ENCODE measurements around the gene SORCS2. TPM values are rescaled to one million over a fixed set of nuclear protein-coding genes. Genes with fewer than 3 reads are reported as not detected.

SORCS2 gene
- total RNA-seq, 1 donor from 2014 or later = under 0.01 TPM

GRCh38 chr4:7466904-7467303 is 274.6 kb downstream of the SORCS2 start:
- no peak for DNase-seq (ENCODE audit: low read depth in 2 of 2)

DNA sequence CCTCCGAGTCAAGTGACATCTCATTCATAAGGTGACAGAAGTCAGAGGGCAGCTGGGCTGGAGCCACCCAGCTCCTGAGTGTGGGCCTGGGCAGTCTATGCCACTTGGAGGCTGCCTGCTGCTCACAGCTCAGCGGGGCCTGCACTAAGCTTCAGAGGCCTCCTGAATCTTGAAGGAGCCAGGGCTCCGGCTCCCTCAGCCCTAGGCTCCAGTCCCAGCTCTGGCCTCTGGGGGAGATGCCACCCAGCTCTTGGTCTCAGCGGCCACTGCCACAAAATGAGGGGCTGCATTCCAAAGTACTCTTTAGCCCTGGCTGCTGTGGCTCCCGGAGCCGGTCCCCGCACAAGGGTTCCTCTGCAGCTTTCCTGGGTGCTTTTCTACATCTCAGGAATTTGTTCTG is 275.1 kb downstream of the SORCS2 start:
- DNase-seq (ENCODE audit: low read depth in 2 of 2) = no peak

- no peak for DNase-seq (ENCODE audit: low read depth in 2 of 2)
These were observed 276.7 kb downstream of the SORCS2 start for GRCh38 chr4:7469023-7469422.

DNA sequence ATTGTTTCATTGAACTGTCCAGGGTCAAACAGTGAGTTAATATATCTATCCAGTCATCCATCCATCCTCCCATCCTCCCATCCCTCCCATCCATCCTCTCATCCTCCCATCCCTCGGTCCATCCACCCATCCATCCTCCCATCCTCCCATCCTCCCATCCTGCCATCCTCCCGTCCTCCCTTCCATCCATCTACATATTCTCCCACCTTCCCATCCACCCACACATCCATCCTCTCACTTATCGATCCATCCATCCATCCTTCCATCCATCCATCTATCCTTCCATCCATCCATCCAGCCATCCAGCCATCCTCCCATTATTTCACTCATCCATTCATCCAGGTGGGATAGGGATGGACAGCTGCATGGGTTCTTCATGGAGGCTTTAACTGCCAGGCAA is 277.8 kb downstream of the SORCS2 start:
- DNase-seq (ENCODE audit: low read depth in 2 of 2) = no peak

DNA sequence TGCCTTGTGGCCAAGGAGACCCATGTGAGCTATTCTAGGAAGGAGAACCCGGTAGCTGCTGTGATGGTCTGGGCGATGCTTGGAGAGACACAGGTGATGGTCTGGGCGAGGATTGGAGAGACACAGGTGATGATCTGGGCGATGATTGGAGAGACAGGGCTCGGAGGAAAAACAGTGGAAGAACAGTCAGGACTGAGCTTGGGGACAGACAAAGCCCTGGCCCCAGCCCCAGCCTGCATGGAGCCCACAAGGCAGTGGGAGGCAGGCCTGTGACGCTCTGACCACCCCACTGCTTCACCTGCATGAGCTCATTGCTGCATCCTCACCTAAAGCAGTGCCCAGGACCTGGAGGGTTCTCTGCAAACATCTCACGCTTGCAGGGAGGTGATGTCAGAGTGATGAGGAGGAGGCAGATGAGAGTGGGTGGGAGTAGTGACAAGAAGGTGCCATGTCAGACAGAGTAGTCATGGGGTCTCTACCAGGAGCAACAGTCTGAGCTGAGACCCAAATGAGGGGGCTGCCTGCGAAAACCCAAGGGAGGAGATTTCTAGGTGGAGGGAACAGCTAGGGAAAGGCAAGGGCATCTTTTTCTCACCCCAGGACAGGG is 278.3 kb downstream of the SORCS2 start:
- DNase-seq (ENCODE audit: low read depth in 2 of 2) = no peak

DNA sequence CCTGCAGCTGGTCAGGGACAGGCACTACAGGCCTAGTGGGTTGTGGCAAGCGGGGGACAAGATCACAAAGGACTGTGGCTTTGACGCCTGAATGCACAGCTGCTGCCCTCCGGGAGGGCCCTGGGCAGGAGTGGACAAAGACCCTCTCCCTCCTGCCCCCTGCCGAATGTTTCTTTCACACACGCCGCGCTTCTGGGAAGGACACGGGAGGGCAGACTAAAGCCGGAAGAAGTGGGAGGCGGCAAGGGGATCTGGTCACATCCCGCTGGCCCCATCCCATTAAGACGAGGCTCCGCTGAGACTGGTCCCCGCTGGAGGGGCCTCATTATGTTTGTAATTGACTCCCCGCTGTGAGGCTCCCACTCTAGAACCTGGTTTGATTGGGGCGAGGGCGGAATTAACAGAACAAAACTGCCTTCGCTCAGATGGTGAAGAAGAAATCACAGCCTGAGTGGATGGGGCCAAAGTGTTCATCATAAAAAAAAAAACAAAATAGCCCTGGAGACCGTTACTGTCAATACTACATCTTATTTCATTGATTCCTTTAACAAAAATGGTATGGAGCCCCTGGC is 280.2 kb downstream of the SORCS2 start:
- no peak for DNase-seq (ENCODE audit: low read depth in 2 of 2)

- DNase-seq (ENCODE audit: low read depth in 2 of 2) = no peak
These were observed 280.7 kb downstream of the SORCS2 start for GRCh38 chr4:7473081-7473480.

DNA sequence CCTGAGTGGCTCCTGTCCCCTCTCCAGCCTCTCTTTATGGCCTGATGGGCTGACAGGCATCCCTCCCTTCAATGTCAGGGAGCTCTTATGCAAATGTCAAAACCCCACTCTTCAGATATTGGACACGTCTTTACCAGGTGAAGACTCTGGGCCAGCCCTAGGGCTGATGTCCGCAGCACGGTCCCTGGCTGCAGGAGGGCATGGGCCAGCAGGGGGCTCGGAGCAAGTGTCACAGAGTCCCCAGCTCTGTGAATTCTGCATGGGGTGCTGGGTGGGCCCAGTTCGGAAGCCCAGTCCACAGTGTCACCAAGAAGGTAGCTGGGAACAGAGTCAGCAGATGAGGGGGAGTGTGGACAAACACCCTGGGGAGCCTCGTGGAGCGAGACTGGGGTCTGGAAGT is 282.0 kb downstream of the SORCS2 start:
- no peak for DNase-seq (ENCODE audit: low read depth in 2 of 2)

DNA sequence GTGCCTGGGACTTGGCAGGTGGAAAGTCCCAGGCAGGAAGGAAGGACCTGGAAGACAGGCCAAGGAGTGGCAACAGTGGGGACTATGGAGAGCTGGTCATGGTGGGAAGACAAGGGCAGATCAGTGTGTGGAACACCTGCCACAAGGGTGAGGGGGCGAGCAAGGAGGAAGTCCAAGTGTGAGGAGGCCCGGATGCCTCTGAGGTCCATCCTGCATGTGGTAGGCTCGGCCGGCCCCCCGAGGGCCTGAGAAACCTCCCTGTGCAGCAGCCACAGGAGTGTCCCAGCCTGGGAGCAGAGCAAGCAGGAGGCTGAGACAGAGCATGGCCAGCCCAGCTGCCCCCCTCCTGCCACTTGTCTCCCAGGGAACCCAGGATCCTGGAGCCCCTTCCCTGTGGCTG is 282.9 kb downstream of the SORCS2 start:
- DNase-seq (ENCODE audit: low read depth in 2 of 2) = no peak

- no peak for DNase-seq (ENCODE audit: low read depth in 2 of 2)
These were observed 284.5 kb downstream of the SORCS2 start for GRCh38 chr4:7476820-7477219.

- no peak for DNase-seq (ENCODE audit: low read depth in 2 of 2)
These were observed 285.4 kb downstream of the SORCS2 start for GRCh38 chr4:7477695-7478094.

DNA sequence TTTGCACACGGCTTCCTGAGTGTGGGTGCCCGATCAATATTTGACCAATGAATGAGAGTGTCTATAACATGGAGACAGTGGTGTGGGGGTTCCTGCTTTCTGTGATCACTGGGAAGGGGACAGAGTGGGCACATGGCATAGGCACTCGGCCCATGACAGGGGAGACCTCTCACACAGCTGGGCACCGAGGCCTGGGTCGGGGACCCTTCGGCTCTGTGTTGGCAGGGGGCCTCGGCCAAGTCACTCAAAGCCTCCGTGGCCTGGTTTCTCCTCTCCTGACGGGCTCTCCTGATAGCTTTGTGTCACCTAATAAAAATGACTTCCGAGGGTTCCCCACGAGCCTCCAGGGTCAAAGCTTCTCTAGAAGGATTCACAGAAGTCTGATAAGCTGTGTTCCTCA is 286.3 kb downstream of the SORCS2 start:
- DNase-seq (ENCODE audit: low read depth in 2 of 2) = no peak

- DNase-seq (ENCODE audit: low read depth in 2 of 2) = no peak
These were observed 288.1 kb downstream of the SORCS2 start for GRCh38 chr4:7480423-7480822.

- no peak for DNase-seq (ENCODE audit: low read depth in 2 of 2)
These were observed 288.9 kb downstream of the SORCS2 start for GRCh38 chr4:7481227-7481626.

DNA sequence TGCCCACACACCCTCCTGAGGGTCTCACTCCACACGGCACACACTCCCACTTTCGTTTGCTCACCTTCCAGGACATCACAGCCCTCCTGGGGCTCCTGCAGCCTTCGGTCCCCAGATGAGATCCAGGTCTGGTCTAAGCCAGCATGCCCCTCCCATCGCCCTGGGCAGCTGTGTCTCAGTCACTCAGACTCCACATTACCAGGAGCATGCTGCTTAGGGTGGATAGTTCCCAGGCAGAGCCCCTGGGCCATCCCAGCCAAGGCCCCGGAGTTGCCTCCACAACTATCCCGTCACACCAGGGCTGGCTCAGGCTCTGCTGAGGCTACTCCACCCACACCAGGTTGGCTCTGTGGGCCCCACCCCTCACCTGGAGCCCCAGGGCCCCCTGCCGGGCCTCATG is 292.8 kb downstream of the SORCS2 start:
- DNase-seq (ENCODE audit: low read depth in 2 of 2) = no peak

DNA sequence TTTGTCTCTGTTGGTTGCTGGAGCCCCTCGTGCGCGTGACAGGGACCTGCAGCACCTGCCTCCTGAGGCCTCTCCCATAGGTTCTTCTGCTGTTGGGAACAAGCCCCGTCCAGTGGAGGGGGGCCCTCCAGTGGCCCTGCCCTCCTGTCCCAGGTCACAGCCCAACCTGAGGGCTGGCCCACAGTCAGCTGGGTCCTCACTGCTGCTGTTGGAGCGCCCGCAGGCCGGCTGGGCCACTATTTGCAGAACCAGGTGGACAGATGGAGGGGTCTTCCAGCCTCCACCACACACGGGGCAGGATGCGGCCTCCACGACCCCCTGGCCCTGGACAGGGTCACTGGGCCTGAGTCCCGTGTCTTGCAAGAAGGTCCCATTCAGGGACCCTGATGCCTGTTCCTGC is 293.8 kb downstream of the SORCS2 start:
- DNase-seq (ENCODE audit: low read depth in 2 of 2) = no peak

DNA sequence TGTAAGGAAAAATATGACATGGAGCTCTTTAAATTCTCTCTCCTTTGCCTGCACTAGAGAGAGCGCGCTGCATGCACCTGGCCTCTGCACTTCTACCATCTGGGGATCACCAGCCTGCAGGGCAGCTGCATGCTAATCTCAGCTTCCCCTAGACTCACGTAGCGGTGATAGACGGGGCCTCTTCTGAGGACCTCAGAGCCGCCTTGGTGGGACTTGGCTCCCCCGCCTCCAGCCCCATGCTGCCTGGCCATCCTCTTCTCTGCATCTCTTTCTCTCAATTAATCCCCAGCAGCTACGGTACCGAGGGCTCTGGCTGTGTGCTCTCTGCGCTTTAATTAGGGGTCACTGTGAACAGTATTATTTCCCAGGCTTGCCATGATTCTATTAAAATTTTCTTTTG is 295.2 kb downstream of the SORCS2 start:
- DNase-seq (ENCODE audit: low read depth in 2 of 2) = no peak

DNA sequence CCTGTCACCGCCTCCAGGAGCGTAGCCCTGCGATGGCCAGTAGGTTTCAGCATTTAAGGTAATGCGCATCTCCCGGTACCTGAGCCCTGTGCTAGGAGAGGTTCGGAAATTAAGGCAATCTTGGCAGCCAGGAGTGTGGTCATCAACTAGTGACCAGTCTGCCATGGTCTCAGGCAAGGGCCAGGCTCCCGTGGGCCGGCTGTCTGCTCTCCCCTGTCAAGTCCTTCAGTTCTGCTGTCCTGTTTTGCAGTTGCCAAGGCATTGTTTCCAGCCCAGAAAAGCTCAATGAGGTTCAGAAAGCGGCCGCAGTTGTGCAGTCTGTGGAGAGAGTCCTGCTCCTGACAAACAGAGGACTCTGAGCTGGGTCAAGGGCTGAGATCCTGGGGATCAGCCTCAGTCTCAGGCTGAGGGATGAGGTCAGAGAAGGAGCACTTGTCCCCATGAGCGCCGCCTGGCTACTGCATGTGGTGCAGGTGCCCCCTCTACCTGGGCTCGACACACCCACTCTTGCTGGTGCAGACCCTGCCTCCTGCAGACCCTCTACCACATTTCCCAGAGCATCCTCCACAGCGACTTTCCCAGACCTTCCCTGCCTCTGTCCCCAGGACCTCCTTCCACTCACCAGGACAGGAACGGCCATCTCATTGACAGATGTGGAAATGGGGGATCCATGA is 295.8 kb downstream of the SORCS2 start:
- no peak for DNase-seq (ENCODE audit: low read depth in 2 of 2)

DNA sequence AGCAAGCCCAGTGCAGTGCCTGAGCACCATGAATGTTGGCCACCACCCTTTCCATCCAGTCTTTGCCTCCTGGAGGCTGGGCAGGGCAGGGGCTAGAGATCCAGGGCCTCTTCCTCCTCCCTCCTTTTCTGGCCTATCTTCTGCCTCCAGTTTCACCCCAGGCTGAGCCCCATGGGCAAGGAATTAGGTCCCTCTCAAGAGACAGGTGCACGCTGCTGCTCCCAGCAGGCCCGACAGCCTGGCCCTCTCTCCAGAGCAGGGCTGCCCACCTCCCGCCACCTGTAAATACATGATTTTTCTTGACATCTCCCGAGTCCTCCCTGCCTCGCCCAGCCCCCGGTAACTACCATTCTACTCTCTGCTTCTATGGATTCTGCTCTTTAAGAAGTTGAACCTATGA is 299.6 kb downstream of the SORCS2 start:
- no peak for DNase-seq (ENCODE audit: low read depth in 2 of 2)

GRCh38 chr4:7498446-7499200 is 306.3 kb downstream of the SORCS2 start:
- DNase-seq (ENCODE audit: low read depth in 2 of 2) = no peak

DNA sequence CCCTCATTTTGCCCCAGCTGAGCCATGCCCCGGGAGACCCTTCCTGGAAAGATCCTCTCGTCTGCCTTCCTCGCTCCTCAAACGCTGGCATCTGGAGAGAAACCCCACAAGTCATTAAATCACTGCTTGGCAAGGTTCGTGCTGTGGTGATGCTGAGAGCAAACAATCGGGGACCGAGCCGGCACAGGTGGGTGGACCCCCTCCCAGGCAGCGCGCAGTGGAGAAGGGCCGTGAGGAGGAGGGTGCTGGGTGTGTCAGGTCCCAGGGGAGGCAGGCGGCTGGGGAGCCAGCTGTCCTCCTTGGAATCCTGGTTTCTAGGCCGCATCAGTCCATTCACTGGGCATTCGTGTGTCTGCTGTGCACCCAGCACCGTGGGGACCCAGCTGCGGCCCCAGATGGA is 307.3 kb downstream of the SORCS2 start:
- no peak for DNase-seq (ENCODE audit: low read depth in 2 of 2)

DNA sequence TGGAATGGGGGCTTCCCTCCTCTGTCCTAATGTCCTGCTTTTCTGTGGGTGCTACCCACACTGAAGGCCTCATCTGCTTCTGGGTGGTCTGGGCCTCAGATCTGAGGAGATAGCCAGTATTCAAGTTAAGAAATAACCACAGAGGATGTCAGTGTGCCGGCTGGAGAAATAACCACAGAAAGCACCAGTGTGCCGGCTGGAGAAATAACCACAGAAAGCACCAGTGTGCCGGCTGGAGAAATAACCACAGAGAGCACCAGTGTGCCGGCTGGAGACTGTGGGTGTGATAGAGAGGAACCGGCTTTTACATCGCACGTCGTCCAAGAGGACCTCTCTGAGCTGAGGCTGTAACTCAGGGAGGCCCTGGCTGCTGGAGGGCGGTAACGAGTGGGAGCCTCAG is 308.1 kb downstream of the SORCS2 start:
- no peak for DNase-seq (ENCODE audit: low read depth in 2 of 2)

GRCh38 chr4:7501314-7501713 is 309.0 kb downstream of the SORCS2 start:
- no peak for DNase-seq (ENCODE audit: low read depth in 2 of 2)
